Ascending aorta (tissue), 2 donors: Measurements from ENCODE around the gene GRIK2. TPM values are rescaled to one million over a fixed set of nuclear protein-coding genes. Genes with fewer than 3 reads are reported as not detected.

ENCODE experiments used
- DNase-seq, 2 donors: peaks; one replicate each; pipeline ENCODE4 v3.0.0-alpha.2; 2019; ENCODE audit warnings: low spot score in 2 of 2
- H3K27ac ChIP-seq, 2 donors: fragments of 200-600 bp; sonication (generic); one replicate each; pipeline ENCODE4 v1.5.1; 2016 to 2017; ENCODE audit warnings: mild to moderate bottlenecking in 1 of 2
- H3K27me3 ChIP-seq: fragments of 200-600 bp; sonication (generic); one replicate; pipeline ENCODE4 v1.5.1; 2017
- H3K36me3 ChIP-seq, 2 donors: fragments of 200-600 bp; sonication (generic); one replicate each; pipeline ENCODE4 v1.5.1; 2016
- H3K4me1 ChIP-seq, 2 donors: fragments of 200-600 bp; sonication (generic); one replicate each; pipeline ENCODE4 v1.5.1; 2016 to 2017; ENCODE audit warnings: mild to moderate bottlenecking in 1 of 2
- H3K4me3 ChIP-seq, 2 donors: fragments of 200-600 bp; sonication (generic); one replicate each; pipeline ENCODE4 v1.5.1; 2016 to 2017; ENCODE audit warnings: mild to moderate bottlenecking in 1 of 2
- H3K9me3 ChIP-seq, 2 donors: fragments of 200-600 bp; sonication (generic); one replicate each; pipeline ENCODE4 v1.5.1; 2016
- CTCF ChIP-seq, 3 experiments: fragments of 200-600 bp in 2 of 3; fragments of 450-650 bp in 1 of 3; sonication (generic) in 2 of 3; IDR thresholded peaks; one replicate each; pipeline ENCODE4 v1.5.1; 2016 to 2019; ENCODE audit warnings: antibody characterized with exemption in 3 of 3, mild to moderate bottlenecking in 1 of 3, moderate library complexity in 1 of 3
- intact Hi-C: fragments of 100-400 bp; cut with DNase I; formaldehyde crosslinking; loops from one replicate; pipeline ENCODE4 v1.15.1; 2023
- total RNA-seq: library from RNA; depleted of rRNA; stranded (reverse); fragments of >200 nt; gene quantifications from one replicate; pipeline ENCODE4 v1.1.0, GENCODE V29; 2016

GRIK2 gene
- total RNA-seq, 1 donor from 2014 or later, result not detected

DNA sequence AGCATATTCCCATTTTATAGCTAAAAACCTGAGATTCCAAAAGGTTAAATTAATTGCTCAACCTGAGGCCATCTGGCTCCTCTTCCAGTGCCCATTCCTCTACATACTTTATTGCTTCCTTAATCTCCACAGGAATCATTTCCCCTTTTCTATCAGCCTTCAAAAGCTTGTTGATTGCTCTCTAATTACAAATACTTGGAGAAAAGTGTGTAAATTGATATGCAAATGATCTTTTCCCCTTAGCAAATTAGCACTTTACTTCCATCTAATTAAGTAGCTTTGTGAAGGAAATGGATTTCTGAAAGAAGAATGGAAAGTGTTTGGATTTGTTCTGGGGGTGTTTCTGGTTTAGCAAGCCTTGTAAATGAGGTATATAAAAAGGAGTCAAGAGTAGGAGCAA lies 323.3 kb downstream of the GRIK2 start:
- TF ChIP-seq CTCF (IDR thresholded peaks at IDR 0.05), result no peak
- Histone ChIP-seq H3K9me3 (no peaks in the 10 kb centered on the region), H3K4me1 (no peaks in the 10 kb centered on the region), H3K4me3 (no peak overlapping the region), H3K36me3 (no peaks in the 10 kb centered on the region), H3K27me3 (no peaks in the 10 kb centered on the region), H3K27ac (no peak overlapping the region)
- intact Hi-C loops, result no loop called here
- DNase-seq, result no peak

DNA sequence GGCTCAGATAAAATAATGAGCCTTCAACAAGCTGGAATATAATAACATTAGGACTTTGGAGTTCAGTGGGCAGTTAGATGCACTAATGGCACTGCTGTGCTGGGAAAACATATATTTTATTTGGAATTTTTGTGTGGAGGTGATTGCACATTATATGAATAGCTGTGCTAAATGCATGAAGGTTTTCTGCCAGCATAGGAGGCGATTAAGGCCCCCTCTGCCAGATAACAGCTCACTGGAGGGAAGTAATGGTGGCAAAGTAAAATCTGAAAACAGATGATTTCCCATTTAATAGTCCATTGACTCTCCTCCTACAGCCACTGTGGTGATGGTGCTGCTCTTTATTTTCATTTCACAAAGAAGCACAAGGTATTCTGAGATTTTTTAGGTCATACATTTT lies 326.0 kb downstream of the GRIK2 start:
- Histone ChIP-seq H3K27ac (no peak overlapping the region), H3K9me3 (no peaks in the 10 kb centered on the region), H3K4me1 (no peaks in the 10 kb centered on the region), H3K27me3 (no peaks in the 10 kb centered on the region), H3K36me3 (no peaks in the 10 kb centered on the region), H3K4me3 (no peak overlapping the region)
- intact Hi-C loops, result no loop called here
- no peak for DNase-seq
- no peak for TF ChIP-seq CTCF (IDR thresholded peaks at IDR 0.05)

- intact Hi-C loops, result no loop called here
- no peak overlapping the region for H3K4me3 ChIP-seq
- no peak for TF ChIP-seq CTCF (IDR thresholded peaks at IDR 0.05)
- H3K36me3 ChIP-seq, result no peaks in the 10 kb centered on the region
- H3K9me3 ChIP-seq, result no peaks in the 10 kb centered on the region
- no peaks in the 10 kb centered on the region for H3K4me1 ChIP-seq
- H3K27ac ChIP-seq, result no peak overlapping the region
- no peaks in the 10 kb centered on the region for H3K27me3 ChIP-seq
- DNase-seq, result no peak
Observed at GRCh38 chr6:101722471-101722870, 329.0 kb downstream of the GRIK2 start.

DNA sequence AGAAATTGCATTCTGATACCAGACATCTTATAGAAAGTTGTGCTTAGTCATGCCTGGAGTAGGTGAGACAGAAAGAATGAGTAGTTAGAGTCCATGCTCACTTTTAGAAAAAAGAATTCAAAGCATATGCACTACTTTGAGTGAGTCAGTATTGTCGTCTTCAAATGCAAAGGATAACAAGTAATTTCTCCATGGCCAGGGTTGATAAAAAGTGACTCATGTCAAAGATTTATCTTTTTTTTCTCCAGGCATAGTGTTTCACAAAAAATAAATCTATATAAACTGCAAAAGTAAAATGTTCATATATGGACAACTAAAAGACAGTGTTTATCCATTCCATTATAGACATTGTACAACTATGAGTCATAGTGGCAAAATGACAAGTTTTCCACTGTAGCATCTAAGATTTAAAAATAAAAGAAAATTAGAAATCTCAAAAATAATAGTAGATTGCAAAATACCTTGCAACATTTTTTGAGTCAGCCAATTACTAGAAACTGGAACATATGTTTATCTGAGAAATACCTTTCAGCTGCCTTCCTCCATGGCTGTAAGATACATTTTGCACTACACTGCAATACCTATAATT lies 329.6 kb downstream of the GRIK2 start:
- H3K27me3 ChIP-seq, result no peaks in the 10 kb centered on the region
- no peak for DNase-seq
- intact Hi-C loops, result no loop called here
- H3K4me3 ChIP-seq, result no peak overlapping the region
- no peak overlapping the region for H3K27ac ChIP-seq
- no peak for TF ChIP-seq CTCF (IDR thresholded peaks at IDR 0.05)
- no peaks in the 10 kb centered on the region for H3K4me1 ChIP-seq
- no peaks in the 10 kb centered on the region for H3K9me3 ChIP-seq
- no peaks in the 10 kb centered on the region for H3K36me3 ChIP-seq

DNA sequence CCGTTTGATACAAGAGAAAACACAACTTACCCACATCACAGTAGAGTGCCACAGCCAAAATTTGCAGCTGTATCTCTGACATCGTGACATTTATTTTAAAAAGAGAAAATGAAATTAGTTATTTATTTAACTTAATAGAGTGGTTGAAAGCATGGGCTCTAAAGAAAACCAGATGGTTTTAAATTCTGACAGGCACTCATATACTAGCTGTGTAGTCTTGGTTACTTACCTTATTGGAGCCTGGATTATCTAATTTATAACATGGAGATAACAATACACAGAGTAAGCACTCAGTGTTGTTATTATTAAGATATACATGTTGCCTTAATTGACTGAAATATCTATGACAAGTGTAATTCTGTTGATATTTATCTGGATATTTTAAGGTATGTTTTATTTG lies 334.9 kb downstream of the GRIK2 start:
- no peaks in the 10 kb centered on the region for H3K27me3 ChIP-seq
- TF ChIP-seq CTCF (IDR thresholded peaks at IDR 0.05), result no peak
- no peaks in the 10 kb centered on the region for H3K9me3 ChIP-seq
- DNase-seq, result no peak
- intact Hi-C loops, result no loop called here
- no peak overlapping the region for H3K27ac ChIP-seq
- H3K4me3 ChIP-seq, result no peak overlapping the region
- no peaks in the 10 kb centered on the region for H3K4me1 ChIP-seq
- no peaks in the 10 kb centered on the region for H3K36me3 ChIP-seq

DNA sequence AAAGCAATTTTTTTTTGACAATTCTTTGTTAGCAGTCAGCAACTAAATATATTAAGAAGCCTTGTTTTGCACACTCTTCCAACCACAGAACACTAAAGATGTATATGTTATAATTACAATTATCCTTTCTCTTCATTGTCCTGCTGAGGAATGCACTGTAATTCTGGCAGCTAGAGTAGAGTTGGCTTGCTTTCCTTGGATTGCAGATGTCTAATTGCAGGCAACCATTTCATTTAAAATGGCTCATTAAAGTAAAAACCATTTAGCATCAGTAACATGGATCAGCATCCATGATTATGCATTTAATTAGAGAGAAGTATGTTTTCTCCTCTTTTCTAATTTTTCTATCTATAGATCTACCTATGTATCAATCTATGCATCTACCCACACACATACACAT lies 335.4 kb downstream of the GRIK2 start:
- H3K9me3 ChIP-seq, result no peaks in the 10 kb centered on the region
- H3K27ac ChIP-seq, result no peak overlapping the region
- TF ChIP-seq CTCF (IDR thresholded peaks at IDR 0.05), result no peak
- intact Hi-C loops, result no loop called here
- H3K4me1 ChIP-seq, result no peaks in the 10 kb centered on the region
- H3K27me3 ChIP-seq, result no peaks in the 10 kb centered on the region
- no peak for DNase-seq
- no peaks in the 10 kb centered on the region for H3K36me3 ChIP-seq
- H3K4me3 ChIP-seq, result no peak overlapping the region
